ENCODE results near the gene RUNX3.

RUNX3 gene

DNA sequence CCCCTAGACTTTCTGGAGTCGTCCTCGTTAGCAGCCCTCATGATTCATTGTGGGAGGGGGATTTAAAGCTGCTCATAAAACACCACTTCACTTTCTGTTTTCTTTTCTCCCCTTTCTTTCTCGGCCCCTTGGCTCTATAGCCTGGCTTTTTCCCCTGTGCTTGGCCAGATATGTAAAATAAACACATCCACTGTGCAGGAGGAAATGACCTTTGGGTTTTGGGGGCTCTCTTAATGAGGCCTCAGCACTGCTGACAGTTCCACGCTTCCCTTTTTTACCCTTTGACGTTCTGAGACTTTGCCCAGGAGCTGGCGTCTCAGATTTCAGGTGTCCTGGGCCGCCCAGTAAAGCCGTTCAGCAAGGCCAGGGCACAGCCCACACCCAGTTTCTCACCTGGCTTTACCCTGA lies 65.7 kb downstream of the RUNX3 start:
- ChIA-PET CTCF (interaction anchor here (1.1 to 5.7 kb wide), 4 partner anchors 15 to 342 kb away, joined by 3 to 32 read pairs (median 15); no protein-coding TSS in a partner anchor), POLR2A (no interaction called here)
- TF ChIP-seq, protein P1, sequence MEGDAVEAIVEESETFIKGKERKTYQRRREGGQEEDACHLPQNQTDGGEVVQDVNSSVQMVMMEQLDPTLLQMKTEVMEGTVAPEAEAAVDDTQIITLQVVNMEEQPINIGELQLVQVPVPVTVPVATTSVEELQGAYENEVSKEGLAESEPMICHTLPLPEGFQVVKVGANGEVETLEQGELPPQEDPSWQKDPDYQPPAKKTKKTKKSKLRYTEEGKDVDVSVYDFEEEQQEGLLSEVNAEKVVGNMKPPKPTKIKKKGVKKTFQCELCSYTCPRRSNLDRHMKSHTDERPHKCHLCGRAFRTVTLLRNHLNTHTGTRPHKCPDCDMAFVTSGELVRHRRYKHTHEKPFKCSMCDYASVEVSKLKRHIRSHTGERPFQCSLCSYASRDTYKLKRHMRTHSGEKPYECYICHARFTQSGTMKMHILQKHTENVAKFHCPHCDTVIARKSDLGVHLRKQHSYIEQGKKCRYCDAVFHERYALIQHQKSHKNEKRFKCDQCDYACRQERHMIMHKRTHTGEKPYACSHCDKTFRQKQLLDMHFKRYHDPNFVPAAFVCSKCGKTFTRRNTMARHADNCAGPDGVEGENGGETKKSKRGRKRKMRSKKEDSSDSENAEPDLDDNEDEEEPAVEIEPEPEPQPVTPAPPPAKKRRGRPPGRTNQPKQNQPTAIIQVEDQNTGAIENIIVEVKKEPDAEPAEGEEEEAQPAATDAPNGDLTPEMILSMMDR (IDR thresholded peaks at IDR 0.05; ENCODE audit: insufficient read depth, low read length, missing control alignments), result no peak
- no peak for DNase-seq (ENCODE audit: low read depth, low spot score)
- H3K4me3 ChIP-seq (ENCODE audit: low read depth, low read length), result no peak overlapping the region

DNA sequence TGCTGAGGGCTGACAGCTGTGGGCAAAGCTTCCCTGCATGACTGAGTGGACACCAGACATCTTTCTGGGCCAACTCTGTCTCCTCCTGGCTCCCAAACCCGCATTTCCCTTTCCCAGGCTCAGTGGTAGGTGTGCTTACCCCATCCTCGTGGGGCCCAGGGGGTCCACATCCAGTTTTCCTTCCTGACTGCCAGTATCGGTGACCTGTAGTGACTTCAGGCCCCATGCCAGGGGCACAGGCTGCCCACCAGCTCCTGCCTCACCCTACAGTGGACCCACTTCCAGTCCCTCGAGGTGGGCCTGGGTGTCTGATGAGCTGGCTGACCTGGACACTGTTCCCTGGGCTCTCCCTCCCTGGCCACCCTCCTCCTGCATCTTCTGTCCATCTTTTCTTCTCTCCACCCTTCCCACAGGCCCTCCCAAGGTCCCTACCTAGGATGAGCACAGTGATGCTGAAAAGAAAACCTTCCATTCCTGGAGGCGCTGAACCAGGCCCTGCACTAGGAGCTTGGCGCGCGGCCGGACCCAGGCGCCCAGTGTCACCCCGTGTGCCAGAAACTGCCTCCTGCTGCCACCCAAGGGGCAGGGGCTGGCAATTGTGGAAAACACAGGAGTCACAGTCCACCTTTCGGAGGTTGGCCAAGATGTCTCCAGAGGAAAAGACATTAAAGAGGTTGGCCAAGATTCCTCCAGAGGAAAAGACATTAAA lies 67.1 kb downstream of the RUNX3 start:
- TF ChIP-seq, protein P1 (IDR thresholded peaks at IDR 0.05; ENCODE audit: insufficient read depth, low read length, missing control alignments), result no peak
- H3K4me3 ChIP-seq (ENCODE audit: low read depth, low read length), result no peak overlapping the region
- CTCF ChIA-PET, result interaction anchor here (1.2 to 5.7 kb wide), 6 partner anchors 8 to 342 kb away, joined by 3 to 32 read pairs (median 10); no protein-coding TSS in a partner anchor
- POLR2A ChIA-PET, result interaction anchor here (0.9 kb wide), 1 partner anchor 49 kb away, joined by 3 read pairs; no protein-coding TSS in a partner anchor
- no peak for DNase-seq (ENCODE audit: low read depth, low spot score)

DNA sequence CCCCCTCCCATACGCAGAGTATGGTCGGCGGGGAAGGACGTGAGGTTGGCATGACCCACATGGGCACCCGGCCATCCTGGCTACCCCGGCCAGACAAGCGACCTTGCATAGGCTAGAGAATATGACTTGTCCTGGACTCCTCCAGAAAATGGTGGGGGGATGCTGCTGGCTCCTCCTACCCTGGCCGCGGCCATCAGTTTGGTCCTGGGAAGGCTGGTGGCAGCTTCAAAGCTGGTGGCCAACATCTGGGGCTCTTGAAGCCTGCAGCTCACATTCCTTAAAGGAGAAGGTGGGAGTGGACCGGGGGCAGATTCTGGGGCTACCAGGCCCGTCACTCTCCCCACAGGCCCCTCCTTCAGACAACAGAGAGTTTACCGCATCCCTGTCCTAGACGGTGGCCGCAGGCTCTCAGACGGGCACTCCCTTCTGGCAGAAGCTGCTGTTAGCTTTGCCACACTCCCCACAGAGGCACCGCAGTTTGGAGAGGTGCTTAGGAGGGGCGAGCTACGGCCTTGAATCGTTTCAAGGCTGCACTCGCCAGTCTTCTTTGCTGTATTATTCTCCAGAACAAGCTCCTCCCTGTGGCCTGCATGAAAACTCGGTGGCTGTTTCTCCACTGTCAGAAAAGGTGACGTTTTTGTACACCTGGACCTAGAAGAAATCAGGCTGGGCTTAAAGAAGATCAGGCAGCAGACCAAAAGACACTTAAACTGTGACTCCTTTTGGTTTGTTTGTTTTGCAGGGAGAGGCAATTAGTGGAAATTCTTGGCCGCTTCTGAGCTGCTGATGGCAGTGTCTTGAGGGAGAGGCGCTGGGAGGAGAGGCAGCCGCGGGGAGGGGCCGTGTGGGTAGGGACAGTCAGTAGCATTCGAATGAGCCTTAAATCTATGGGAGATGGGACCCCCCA lies 68.0 kb downstream of the RUNX3 start:
- no peak for DNase-seq (ENCODE audit: low read depth, low spot score)
- TF ChIP-seq, protein P1 (IDR thresholded peaks at IDR 0.05; ENCODE audit: insufficient read depth, low read length, missing control alignments), result peak; percentile 5
- ChIA-PET POLR2A (interaction anchor here (0.9 to 1.0 kb wide), 3 partner anchors 12 to 385 kb away, joined by 3 read pairs; partner anchors contain the start of gene RSRP1), CTCF (interaction anchor here (1.0 to 5.7 kb wide), 7 partner anchors 7 to 343 kb away, joined by 3 to 32 read pairs (median 6); no protein-coding TSS in a partner anchor)
- no peak overlapping the region for H3K4me3 ChIP-seq (ENCODE audit: low read depth, low read length)

DNA sequence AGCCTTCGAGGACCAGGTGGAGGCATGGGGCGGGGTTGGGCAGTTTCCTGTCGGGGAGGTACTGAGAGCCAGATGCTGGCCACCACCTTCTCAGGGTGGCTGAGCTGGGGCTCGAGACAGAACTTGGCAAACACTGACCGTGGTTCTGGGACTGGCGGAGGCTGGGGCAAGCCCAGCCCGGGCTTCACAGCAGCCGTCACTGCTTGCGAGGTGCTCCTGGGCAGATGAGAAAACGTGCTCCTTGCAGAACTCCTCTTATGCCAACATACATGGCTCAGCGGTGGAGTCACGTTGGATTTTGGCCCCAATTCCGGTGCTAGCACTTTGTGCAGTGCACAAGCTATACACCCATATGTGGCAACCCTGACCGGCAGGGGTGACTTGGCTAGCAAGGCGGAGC lies 69.2 kb downstream of the RUNX3 start:
- ChIA-PET POLR2A (interaction anchor here (1.0 kb wide), 1 partner anchor 387 kb away, joined by 3 read pairs; the partner anchor contains the start of gene RSRP1), CTCF (interaction anchor here (0.9 to 5.7 kb wide), 5 partner anchors 11 to 343 kb away, joined by 3 to 32 read pairs (median 13); no protein-coding TSS in a partner anchor)
- no peak overlapping the region for H3K4me3 ChIP-seq (ENCODE audit: low read depth, low read length)
- no peak for DNase-seq (ENCODE audit: low read depth, low spot score)
- TF ChIP-seq, protein P1 (IDR thresholded peaks at IDR 0.05; ENCODE audit: insufficient read depth, low read length, missing control alignments), result no peak

DNA sequence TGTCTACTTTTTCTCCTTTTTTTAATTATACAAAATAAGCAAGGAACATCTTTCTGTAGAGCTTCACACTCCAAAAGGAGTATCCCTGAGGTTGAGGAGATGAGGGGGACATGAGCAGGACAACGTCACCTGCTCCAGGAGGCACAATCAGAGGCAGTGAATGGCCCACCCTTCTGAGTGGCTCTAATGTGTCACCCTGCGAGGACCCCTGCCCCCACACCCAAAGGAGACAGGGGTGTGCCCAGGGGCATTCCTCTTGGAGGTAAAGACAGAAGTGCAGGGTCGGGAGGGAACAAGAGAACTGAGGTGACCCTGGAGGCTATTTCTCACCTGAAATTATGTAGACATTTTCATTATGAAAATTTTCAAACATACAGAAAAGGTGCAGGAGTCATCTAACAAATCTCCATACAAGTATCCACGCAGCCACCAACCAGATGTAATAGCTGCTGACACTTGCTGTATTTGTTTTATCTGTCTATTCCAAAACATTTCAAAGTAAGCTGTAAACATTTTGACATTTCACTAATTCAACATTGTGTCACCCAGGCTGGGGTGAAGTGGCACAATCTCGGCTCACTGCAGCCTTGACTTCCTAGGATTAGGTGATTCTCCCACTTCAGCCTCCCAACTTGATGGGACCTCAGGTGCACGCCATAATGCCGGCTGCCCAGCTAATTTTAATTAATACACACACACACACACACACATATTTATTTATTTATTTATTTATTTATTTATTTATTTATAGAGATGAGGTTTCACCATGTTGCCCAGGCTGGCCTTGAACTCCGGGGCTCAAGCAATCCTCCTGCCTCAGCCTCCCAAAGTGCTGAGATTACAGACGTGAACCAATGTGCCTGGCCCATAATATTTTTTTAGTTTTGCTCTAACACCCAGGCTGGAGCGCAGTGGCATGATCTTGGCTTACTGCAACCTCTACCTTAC lies 70.7 kb downstream of the RUNX3 start:
- TF ChIP-seq, protein P1 (IDR thresholded peaks at IDR 0.05; ENCODE audit: insufficient read depth, low read length, missing control alignments), result no peak
- POLR2A ChIA-PET, result no interaction called here
- no peak overlapping the region for H3K4me3 ChIP-seq (ENCODE audit: low read depth, low read length)
- CTCF ChIA-PET, result interaction anchor here (0.8 to 5.5 kb wide), 4 partner anchors 10 to 242 kb away, joined by 3 to 32 read pairs (median 9); no protein-coding TSS in a partner anchor
- no peak for DNase-seq (ENCODE audit: low read depth, low spot score)
